ENCODE measurements around the gene LRBA. TPM values are rescaled to one million over a fixed set of nuclear protein-coding genes. Genes with fewer than 3 reads are reported as not detected.

LRBA gene
- total RNA-seq, 1 donor from 2014 or later, result 68.0 TPM

GRCh38 chr4:150244600-150244999 is 770.5 kb downstream of the LRBA start:
- Histone ChIP-seq H3K27me3 (no peaks in the 10 kb centered on the region), H3K36me3 (no peaks in the 10 kb centered on the region), H3K27ac (no peak overlapping the region), H3K4me3 (no peak overlapping the region), H3K9me3 (no peaks in the 10 kb centered on the region), H3K4me1 (no peaks in the 10 kb centered on the region)
- no peak for TF ChIP-seq POLR2AphosphoS5 (IDR thresholded peaks at IDR 0.05; ENCODE audit: insufficient read depth in 1 of 2, low read depth in 1 of 2)
- TF ChIP-seq CTCF (IDR thresholded peaks at IDR 0.05), result no peak
- TF ChIP-seq POLR2A (IDR thresholded peaks at IDR 0.05), result no peak
- intact Hi-C loops (cut with DNase I), result loop anchor here (10.0 kb wide), 1 partner anchor 240 kb away; no protein-coding TSS in a partner anchor
- no peak for DNase-seq (ENCODE audit: extremely low spot score in 2 of 2)

DNA sequence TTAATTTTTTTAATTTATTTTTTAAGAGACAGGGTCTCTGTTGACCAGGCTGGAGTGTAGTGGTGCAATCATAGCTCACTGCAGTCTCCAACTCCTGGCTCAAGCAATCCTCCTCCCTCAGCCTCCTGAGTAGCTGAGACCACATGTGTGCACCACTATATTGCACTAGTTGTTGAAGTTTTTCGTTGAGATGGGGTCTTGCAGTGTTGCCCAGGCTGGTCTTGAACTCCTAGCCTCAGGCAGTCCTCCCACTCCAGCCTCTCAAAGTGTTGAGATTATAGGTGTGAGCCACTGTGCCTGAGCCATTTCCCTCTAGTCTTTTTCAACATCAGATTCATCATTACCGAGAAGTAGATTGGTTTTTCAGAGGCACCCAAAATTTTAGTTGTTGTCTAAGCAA is 771.2 kb downstream of the LRBA start:
- Histone ChIP-seq H3K36me3 (no peaks in the 10 kb centered on the region), H3K9me3 (no peaks in the 10 kb centered on the region), H3K27ac (no peak overlapping the region), H3K4me3 (no peak overlapping the region), H3K27me3 (no peaks in the 10 kb centered on the region), H3K4me1 (no peaks in the 10 kb centered on the region)
- intact Hi-C loops (cut with DNase I), result loop anchor here (10.0 kb wide), 1 partner anchor 239 kb away; no protein-coding TSS in a partner anchor
- TF ChIP-seq POLR2AphosphoS5 (IDR thresholded peaks at IDR 0.05; ENCODE audit: insufficient read depth in 1 of 2, low read depth in 1 of 2) (no peak), POLR2A (IDR thresholded peaks at IDR 0.05) (no peak)
- no peak for DNase-seq (ENCODE audit: extremely low spot score in 2 of 2)

DNA sequence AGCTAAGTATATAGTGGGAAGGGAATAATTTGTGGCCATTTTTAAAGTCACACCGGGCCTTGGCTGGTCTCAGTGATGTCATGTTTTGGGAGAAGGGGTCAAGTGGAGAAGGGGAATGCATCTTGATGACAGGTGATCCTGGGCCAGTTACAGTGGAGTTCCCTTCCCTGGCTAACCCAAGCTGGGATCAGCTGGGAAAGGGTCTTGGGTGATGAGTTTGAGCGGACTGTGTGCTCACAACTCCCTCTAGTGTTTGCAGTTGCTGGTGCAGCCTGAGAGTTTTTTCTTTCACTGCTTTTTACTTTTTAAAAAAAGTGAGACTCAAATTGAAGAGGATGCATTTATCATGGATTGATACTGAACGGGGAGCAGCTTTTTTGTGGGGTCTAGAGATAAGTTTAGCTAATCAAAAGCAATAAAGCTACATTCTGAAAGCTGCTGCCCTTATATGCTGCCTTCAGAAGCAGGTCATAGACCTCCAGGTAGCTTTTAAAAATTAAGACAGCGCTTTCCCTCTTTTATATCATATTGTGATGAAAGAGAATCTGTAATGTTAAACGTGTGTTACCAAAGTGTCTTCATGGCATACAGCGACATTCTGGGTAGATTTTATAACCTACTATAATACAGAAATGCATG is 772.1 kb downstream of the LRBA start:
- Histone ChIP-seq H3K27ac (no peak overlapping the region), H3K4me1 (no peaks in the 10 kb centered on the region), H3K27me3 (no peaks in the 10 kb centered on the region), H3K36me3 (no peaks in the 10 kb centered on the region), H3K4me3 (no peak overlapping the region), H3K9me3 (no peaks in the 10 kb centered on the region)
- TF ChIP-seq POLR2A (IDR thresholded peaks at IDR 0.05), result no peak
- peak; percentile 33 to 68 (median 64) for TF ChIP-seq CTCF (IDR thresholded peaks at IDR 0.05)
- intact Hi-C loops (cut with DNase I), result loop anchor here (10.0 kb wide), 1 partner anchor 238 kb away; no protein-coding TSS in a partner anchor
- no peak for DNase-seq (ENCODE audit: extremely low spot score in 2 of 2)

DNA sequence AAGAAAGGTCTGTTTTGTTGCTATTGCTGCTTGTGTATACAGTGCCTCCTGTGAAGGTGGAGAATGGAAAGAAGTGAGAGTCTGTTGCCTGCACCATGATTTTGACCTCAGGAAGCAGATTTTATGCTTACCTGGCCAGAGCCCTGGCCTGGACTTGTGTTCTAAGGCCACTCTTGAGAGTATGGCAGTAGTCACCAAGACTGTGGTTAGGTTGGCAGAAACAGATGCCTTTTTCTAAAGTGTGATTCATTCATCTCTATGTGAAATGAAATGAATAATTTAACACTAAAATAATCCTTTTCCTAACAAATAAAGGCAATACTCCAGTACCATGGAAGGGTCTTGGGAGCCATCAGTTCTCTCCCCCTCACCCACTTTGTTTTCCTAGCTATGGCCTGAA is 775.1 kb downstream of the LRBA start:
- no peak overlapping the region for H3K27ac ChIP-seq
- H3K27me3 ChIP-seq, result no peaks in the 10 kb centered on the region
- peaks cover 5% of the 10 kb centered on the region for H3K4me1 ChIP-seq
- H3K9me3 ChIP-seq, result no peaks in the 10 kb centered on the region
- H3K4me3 ChIP-seq, result no peak overlapping the region
- H3K36me3 ChIP-seq, result no peaks in the 10 kb centered on the region
- DNase-seq (ENCODE audit: extremely low spot score in 2 of 2), result no peak
- intact Hi-C loops (cut with DNase I), result loop anchor here (10.0 kb wide), 1 partner anchor 235 kb away; no protein-coding TSS in a partner anchor
- TF ChIP-seq POLR2AphosphoS5 (IDR thresholded peaks at IDR 0.05; ENCODE audit: insufficient read depth in 1 of 2, low read depth in 1 of 2), result no peak
- TF ChIP-seq POLR2A (IDR thresholded peaks at IDR 0.05), result no peak
- no peak for TF ChIP-seq CTCF (IDR thresholded peaks at IDR 0.05)

GRCh38 chr4:150238591-150238990 is 776.5 kb downstream of the LRBA start:
- Histone ChIP-seq H3K36me3 (no peaks in the 10 kb centered on the region), H3K27ac (no peak overlapping the region), H3K27me3 (no peaks in the 10 kb centered on the region), H3K9me3 (no peaks in the 10 kb centered on the region), H3K4me3 (no peak overlapping the region), H3K4me1 (peaks cover 5% of the 10 kb centered on the region)
- intact Hi-C loops (cut with DNase I), result no loop called here
- TF ChIP-seq POLR2A (IDR thresholded peaks at IDR 0.05) (no peak), CTCF (IDR thresholded peaks at IDR 0.05) (no peak), POLR2AphosphoS5 (IDR thresholded peaks at IDR 0.05; ENCODE audit: insufficient read depth in 1 of 2, low read depth in 1 of 2) (no peak)
- DNase-seq (ENCODE audit: extremely low spot score in 2 of 2), result no peak
